ENCODE measurements around the gene ELK3. TPM values are rescaled to one million over a fixed set of nuclear protein-coding genes. Genes with fewer than 3 reads are reported as not detected.

The ELK3 gene
- total and polyA plus RNA-seq, 8 donors = 2.2 to 21.7 (median 12.7) TPM

GRCh38 chr12:96219700-96220206 is 25.6 kb downstream of the ELK3 start:
- intact Hi-C loops (cut with DNase I; ENCODE audit: low total_unique reads) = loop anchor here (10.0 kb wide), 1 partner anchor 295 kb away; no protein-coding TSS in a partner anchor
- DNase-seq = no peak
- H3K9me3 ChIP-seq = no peaks in the 10 kb centered on the region

GRCh38 chr12:96220902-96221301 is 26.7 kb downstream of the ELK3 start:
- Histone ChIP-seq H3K4me3 (no peak overlapping the region), H3K9me3 (no peaks in the 10 kb centered on the region), H3K27ac (no peak overlapping the region), H3K27me3 (no peaks in the 10 kb centered on the region), H3K36me3 (peaks cover 2 to 32% (median 14%) of the 10 kb centered on the region in 4 donors), H3K4me1 (peaks cover 15 to 41% (median 21%) of the 10 kb centered on the region in 4 donors)
- DNase-seq = no peak
- intact Hi-C loops (cut with DNase I; ENCODE audit: low total_unique reads) = no loop called here
- 58 to 81% (median 75%) methylated on average over 4 to 5 of the region's 5 CpGs for WGBS, 5 donors
- TF ChIP-seq CTCF (IDR thresholded peaks at IDR 0.05) = no peak

More at GRCh38 chr12:96219700-96220206, 25.6 kb downstream of the ELK3 start:
- Histone ChIP-seq H3K27ac (no peak overlapping the region), H3K27me3 (no peaks in the 10 kb centered on the region), H3K4me1 (peaks cover 9 to 42% (median 22%) of the 10 kb centered on the region in 4 donors), H3K4me3 (no peak overlapping the region), H3K36me3 (peaks cover 0 to 22% (median 8%) of the 10 kb centered on the region in 4 donors)
- TF ChIP-seq POLR2AphosphoS5 (IDR thresholded peaks at IDR 0.05) (no peak), EP300 (IDR thresholded peaks at IDR 0.05) (no peak), POLR2A (IDR thresholded peaks at IDR 0.05) (no peak), CTCF (IDR thresholded peaks at IDR 0.05) (no peak)
- 79 to 90% (median 85%) methylated on average over 15 of the region's 15 CpGs for WGBS, 5 donors

DNA sequence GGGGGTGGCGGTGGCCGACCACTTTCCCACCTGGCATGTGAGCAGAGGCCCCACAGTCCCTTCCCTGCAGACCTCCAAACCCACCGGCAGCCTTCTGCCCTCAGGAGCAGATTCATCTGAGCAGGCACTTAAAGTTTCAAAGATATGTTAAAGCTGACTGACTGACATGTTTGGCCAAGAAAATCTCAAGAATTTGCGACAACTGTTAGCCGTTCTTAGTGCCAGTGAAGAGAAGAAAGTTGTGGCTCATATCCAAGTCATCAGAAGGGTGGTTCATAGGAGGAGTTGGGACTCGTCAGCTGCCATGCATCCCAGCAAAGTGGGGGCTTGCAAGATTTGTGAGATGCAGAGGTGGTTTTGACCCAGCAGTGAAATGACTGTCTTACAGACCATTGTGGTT is 27.2 kb downstream of the ELK3 start:
- no peak overlapping the region for H3K4me3 ChIP-seq

DNA sequence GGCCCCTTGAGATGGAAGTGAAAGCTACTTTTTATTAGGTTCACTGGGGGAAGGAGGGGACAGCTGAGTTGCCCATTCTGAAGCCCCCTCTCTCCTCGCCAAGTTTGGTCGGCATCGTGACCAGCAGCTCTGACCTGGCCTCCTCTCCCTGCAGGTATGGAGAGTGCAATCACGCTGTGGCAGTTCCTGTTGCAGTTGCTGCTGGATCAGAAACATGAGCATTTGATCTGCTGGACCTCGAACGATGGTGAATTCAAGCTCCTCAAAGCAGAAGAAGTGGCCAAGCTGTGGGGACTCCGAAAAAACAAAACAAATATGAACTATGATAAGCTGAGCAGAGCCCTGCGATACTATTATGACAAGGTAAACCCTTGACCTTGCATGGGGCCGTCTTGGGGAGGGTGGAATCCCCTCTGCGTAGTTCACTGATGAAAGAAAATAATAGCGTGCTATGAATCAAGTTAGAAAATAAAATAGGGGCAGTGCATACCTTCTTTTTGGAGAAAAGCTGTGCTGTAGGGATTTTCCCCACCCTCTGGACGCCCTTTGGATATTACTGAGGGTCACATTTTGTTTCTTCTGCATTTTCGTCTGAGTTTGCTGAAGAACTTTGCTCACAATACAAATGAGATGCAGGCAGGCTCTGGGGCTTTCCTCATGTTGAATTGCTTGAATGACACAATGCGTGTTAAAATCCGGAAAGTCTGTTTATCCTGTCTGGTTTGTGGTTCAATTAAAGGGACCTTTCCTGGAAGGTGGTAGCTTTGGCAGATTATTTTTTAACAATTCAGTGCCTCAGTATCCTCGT is 29.4 kb downstream of the ELK3 start:
- Histone ChIP-seq H3K27ac (peak overlapping the region in 1 of 5 donors; percentile 19), H3K36me3 (peaks cover 11 to 40% (median 24%) of the 10 kb centered on the region in 4 donors), H3K4me1 (peaks cover 15 to 44% (median 21%) of the 10 kb centered on the region in 4 donors), H3K9me3 (no peaks in the 10 kb centered on the region), H3K27me3 (no peaks in the 10 kb centered on the region), H3K4me3 (no peak overlapping the region)
- intact Hi-C loops (cut with DNase I; ENCODE audit: low total_unique reads) = no loop called here
- TF ChIP-seq EP300 (IDR thresholded peaks at IDR 0.05) (no peak), POLR2A (IDR thresholded peaks at IDR 0.05) (no peak), POLR2AphosphoS5 (IDR thresholded peaks at IDR 0.05) (no peak), CTCF (IDR thresholded peaks at IDR 0.05) (no peak)
- 43 to 61% (median 54%) methylated on average over 16 of the region's 16 CpGs for WGBS, 5 donors
- no peak for DNase-seq

More for the DNA sequence above, 27.2 kb downstream of the ELK3 start:
- Histone ChIP-seq H3K4me1 (peaks cover 15 to 44% (median 21%) of the 10 kb centered on the region in 4 donors), H3K9me3 (no peaks in the 10 kb centered on the region), H3K27ac (no peak overlapping the region), H3K36me3 (peaks cover 7 to 33% (median 19%) of the 10 kb centered on the region in 4 donors), H3K27me3 (no peaks in the 10 kb centered on the region)
- DNase-seq = no peak
- 86 to 92% (median 89%) methylated on average over 6 of the region's 6 CpGs for WGBS, 5 donors
- no peak for TF ChIP-seq POLR2A (IDR thresholded peaks at IDR 0.05)
- no peak for TF ChIP-seq POLR2AphosphoS5 (IDR thresholded peaks at IDR 0.05)
- TF ChIP-seq EP300 (IDR thresholded peaks at IDR 0.05) = no peak
- TF ChIP-seq CTCF (IDR thresholded peaks at IDR 0.05) = no peak
- intact Hi-C loops (cut with DNase I; ENCODE audit: low total_unique reads) = no loop called here

Measured in stomach (tissue), 9 donors.